ENCODE measurements around the gene IFT172.

- TF ChIP-seq EP300 (IDR thresholded peaks at IDR 0.05) = no peak
- no peak for TF ChIP-seq CTCF (IDR thresholded peaks at IDR 0.05)
Measured at GRCh38 chr2:27527182-27527581, 37.6 kb upstream of the IFT172 start.

All from esophagus muscularis mucosa (tissue), 3 donors.